Neural cell (in vitro differentiated cells): ENCODE data around the gene CCDC50. TPM values are rescaled to one million over a fixed set of nuclear protein-coding genes. Genes with fewer than 3 reads are reported as not detected.

Source experiments
- H2AFZ ChIP-seq: fragments of 200-600, 300-800 bp; sonication (generic), shearing (Covaris generic); 2 replicates; pipeline ENCODE4 v1.6.0; 2014; ENCODE audit warnings: low read depth, mild to moderate bottlenecking, antibody characterized with exemption, low read length, moderate library complexity
- H3F3A ChIP-seq: fragments of 200-600 bp; shearing (Covaris generic); 2 replicates; pipeline ENCODE4 v1.6.1; 2016; ENCODE audit warnings: mild to moderate bottlenecking, moderate library complexity, mixed read lengths, antibody characterized with exemption, low read length; ENCODE audit not compliant: insufficient read depth, poor library complexity, severe bottlenecking
- H3K27ac ChIP-seq: fragments of 200-600, 300-800 bp; sonication (generic), shearing (Covaris generic); 2 replicates; pipeline ENCODE4 v1.5.1; 2014; ENCODE audit warnings: mild to moderate bottlenecking, low read length, moderate library complexity
- H3K27me3 ChIP-seq: fragments of 300-800, 200-600 bp; sonication (generic), shearing (Covaris generic); 2 replicates; pipeline ENCODE4 v1.6.0; 2014; ENCODE audit warnings: mild to moderate bottlenecking, low read depth, low read length, moderate library complexity; ENCODE audit not compliant: insufficient read depth
- H3K36me3 ChIP-seq: fragments of 300-800, 200-600 bp; sonication (generic), shearing (Covaris generic); 2 replicates; pipeline ENCODE4 v1.5.1; 2014; ENCODE audit warnings: mild to moderate bottlenecking, antibody characterized with exemption, low read length, moderate library complexity; ENCODE audit not compliant: insufficient read depth
- H3K4me2 ChIP-seq: fragments of 300-800, 200-600 bp; sonication (generic), shearing (Covaris generic); 2 replicates; pipeline ENCODE4 v1.6.0; 2014; ENCODE audit warnings: mild to moderate bottlenecking, low read length
- H3K4me3 ChIP-seq: fragments of 300-800, 200-600 bp; sonication (generic), shearing (Covaris generic); 2 replicates; pipeline ENCODE4 v1.5.1; 2014; ENCODE audit warnings: mild to moderate bottlenecking, low read length, moderate library complexity
- H3K79me2 ChIP-seq: fragments of 200-600 bp; shearing (Covaris generic); replicated peaks from 2 replicates; pipeline ENCODE4 v1.6.0; 2014; ENCODE audit warnings: mild to moderate bottlenecking, low read length, moderate library complexity; ENCODE audit not compliant: insufficient read depth
- H3K9ac ChIP-seq: fragments of 300-800, 200-600 bp; sonication (generic), shearing (Covaris generic); 2 replicates; pipeline ENCODE4 v1.6.1; 2016; ENCODE audit warnings: mild to moderate bottlenecking, low read length, mixed read lengths
- H3K9me2 ChIP-seq: fragments of 200-600 bp; shearing (Covaris generic); 2 replicates; pipeline ENCODE4 v1.6.1; 2016; ENCODE audit warnings: mild to moderate bottlenecking, low read length, mixed read lengths; ENCODE audit not compliant: insufficient read depth
- H3K9me3 ChIP-seq: fragments of 200-600, 300-800 bp; sonication (generic), shearing (Covaris generic); 2 replicates; pipeline ENCODE4 v1.6.1; 2016; ENCODE audit warnings: mild to moderate bottlenecking, mixed run types, low read length, moderate library complexity, mixed read lengths
- H4K20me1 ChIP-seq: fragments of 200-600 bp; shearing (Covaris generic); 2 replicates; pipeline ENCODE4 v1.6.1; 2016; ENCODE audit warnings: mild to moderate bottlenecking, mixed run types; ENCODE audit not compliant: insufficient read depth
- EP300 ChIP-seq: fragments of 450-650 bp; conservative IDR thresholded peaks from 2 replicates; pipeline ENCODE4 v1.6.1; 2014; ENCODE audit warnings: antibody characterized with exemption, mild to moderate bottlenecking, moderate library complexity; ENCODE audit not compliant: poor library complexity, severe bottlenecking
- EZH2 ChIP-seq: fragments of 200-600, 300-800 bp; shearing (Covaris generic), sonication (generic); IDR thresholded peaks from 2 replicates; pipeline ENCODE4 v1.6.1; 2014; ENCODE audit warnings: antibody characterized with exemption, low read length, borderline replicate concordance, mild to moderate bottlenecking; ENCODE audit not compliant: insufficient read depth, poor library complexity, severe bottlenecking
- MXI1 ChIP-seq: fragments of 450-650 bp; conservative IDR thresholded peaks from 2 replicates; pipeline ENCODE4 v1.6.1; 2014; ENCODE audit warnings: antibody characterized with exemption, mild to moderate bottlenecking; ENCODE audit not compliant: poor library complexity, severe bottlenecking
- POLR2AphosphoS5 ChIP-seq: IDR thresholded peaks from 2 replicates; pipeline ENCODE4 v1.6.1; 2012
- RAD21 ChIP-seq: fragments of 450-650 bp; conservative IDR thresholded peaks from 2 replicates; pipeline ENCODE4 v1.6.1; 2014; ENCODE audit warnings: antibody characterized with exemption, mild to moderate bottlenecking, moderate library complexity
- REST ChIP-seq: IDR thresholded peaks from 2 replicates; pipeline ENCODE4 v1.6.1; 2012; ENCODE audit warnings: borderline replicate concordance
- SMC3 ChIP-seq: fragments of 450-650 bp; conservative IDR thresholded peaks from 2 replicates; pipeline ENCODE4 v1.6.1; 2014; ENCODE audit warnings: antibody characterized with exemption, mild to moderate bottlenecking, moderate library complexity; ENCODE audit not compliant: poor library complexity
- TAF1 ChIP-seq: IDR thresholded peaks from 2 replicates; pipeline ENCODE4 v1.6.1; 2012; ENCODE audit warnings: low read depth
- polyA plus RNA-seq: library from polyadenylated mRNA; depleted of rRNA; stranded (reverse); fragments of >200 nt; gene quantifications from 2 replicates; pipeline ENCODE4 v1.2.3, GENCODE V29; 2014
- TF ChIP-seq, protein P1 (sequence below): fragments of 450-650 bp; IDR thresholded peaks from 2 replicates; pipeline ENCODE4 v1.5.1; 2014; ENCODE audit warnings: antibody characterized with exemption, mild to moderate bottlenecking, moderate library complexity; ENCODE audit not compliant: poor library complexity, severe bottlenecking

Gene CCDC50
- polyA plus RNA-seq, 1 donor from 2014 or later: 58.2 TPM

GRCh38 chr3:191316876-191317603, 12.2 kb upstream of the CCDC50 start:
- no peak overlapping the region for H3K4me2 ChIP-seq
- H3F3A ChIP-seq: no peaks in the 10 kb centered on the region
- no peak overlapping the region for H3K4me3 ChIP-seq
- no peaks in the 10 kb centered on the region for H3K9me2 ChIP-seq
- H3K27ac ChIP-seq: no peak overlapping the region
- no peaks in the 10 kb centered on the region for H3K27me3 ChIP-seq
- H2AFZ ChIP-seq: no peak overlapping the region
- no peaks in the 10 kb centered on the region for H3K9me3 ChIP-seq
- no peaks in the 10 kb centered on the region for H3K36me3 ChIP-seq
- no peaks in the 10 kb centered on the region for H3K79me2 ChIP-seq
- no peaks in the 10 kb centered on the region for H4K20me1 ChIP-seq
- TF ChIP-seq RAD21 (no peak), EP300 (no peak), TAF1 (no peak), SMC3 (no peak), MXI1 (no peak), POLR2AphosphoS5 (no peak), REST (no peak), EZH2 (no peak)
- TF ChIP-seq, protein P1, sequence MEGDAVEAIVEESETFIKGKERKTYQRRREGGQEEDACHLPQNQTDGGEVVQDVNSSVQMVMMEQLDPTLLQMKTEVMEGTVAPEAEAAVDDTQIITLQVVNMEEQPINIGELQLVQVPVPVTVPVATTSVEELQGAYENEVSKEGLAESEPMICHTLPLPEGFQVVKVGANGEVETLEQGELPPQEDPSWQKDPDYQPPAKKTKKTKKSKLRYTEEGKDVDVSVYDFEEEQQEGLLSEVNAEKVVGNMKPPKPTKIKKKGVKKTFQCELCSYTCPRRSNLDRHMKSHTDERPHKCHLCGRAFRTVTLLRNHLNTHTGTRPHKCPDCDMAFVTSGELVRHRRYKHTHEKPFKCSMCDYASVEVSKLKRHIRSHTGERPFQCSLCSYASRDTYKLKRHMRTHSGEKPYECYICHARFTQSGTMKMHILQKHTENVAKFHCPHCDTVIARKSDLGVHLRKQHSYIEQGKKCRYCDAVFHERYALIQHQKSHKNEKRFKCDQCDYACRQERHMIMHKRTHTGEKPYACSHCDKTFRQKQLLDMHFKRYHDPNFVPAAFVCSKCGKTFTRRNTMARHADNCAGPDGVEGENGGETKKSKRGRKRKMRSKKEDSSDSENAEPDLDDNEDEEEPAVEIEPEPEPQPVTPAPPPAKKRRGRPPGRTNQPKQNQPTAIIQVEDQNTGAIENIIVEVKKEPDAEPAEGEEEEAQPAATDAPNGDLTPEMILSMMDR: no peak
- H3K9ac ChIP-seq: no peak overlapping the region

DNA sequence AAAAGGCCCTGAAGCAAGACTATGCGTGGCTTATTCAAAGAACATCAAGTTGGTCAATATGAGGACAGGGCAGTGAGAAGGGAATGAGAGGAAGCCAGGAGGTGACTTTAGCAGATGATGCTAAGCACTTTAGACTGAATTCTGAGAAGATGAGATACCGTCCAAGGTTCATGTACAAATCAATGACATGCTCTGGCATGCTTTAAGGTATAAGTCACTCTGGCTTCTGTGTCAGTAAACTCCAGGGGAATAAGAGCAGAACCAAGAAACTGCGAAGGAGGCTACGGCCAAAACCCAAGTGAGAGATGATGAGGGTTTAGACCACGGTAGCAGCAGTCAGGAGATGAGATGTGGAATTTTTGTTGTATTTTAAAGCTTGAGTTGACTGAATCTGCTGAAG, 8.9 kb upstream of the CCDC50 start:
- H3K27ac ChIP-seq: no peak overlapping the region
- H4K20me1 ChIP-seq: no peaks in the 10 kb centered on the region
- no peak for TF ChIP-seq TAF1
- TF ChIP-seq, protein P1: no peak
- no peak for TF ChIP-seq MXI1
- TF ChIP-seq EZH2: no peak
- TF ChIP-seq SMC3: no peak
- no peak for TF ChIP-seq RAD21
- no peak for TF ChIP-seq POLR2AphosphoS5
- TF ChIP-seq REST: no peak
- TF ChIP-seq EP300: no peak
- no peaks in the 10 kb centered on the region for H3K9me2 ChIP-seq
- no peaks in the 10 kb centered on the region for H3K79me2 ChIP-seq
- H3K9me3 ChIP-seq: no peaks in the 10 kb centered on the region
- no peak overlapping the region for H2AFZ ChIP-seq
- H3K4me3 ChIP-seq: no peak overlapping the region
- no peaks in the 10 kb centered on the region for H3K27me3 ChIP-seq
- no peaks in the 10 kb centered on the region for H3K36me3 ChIP-seq
- H3K9ac ChIP-seq: no peak overlapping the region
- H3F3A ChIP-seq: no peaks in the 10 kb centered on the region
- no peak overlapping the region for H3K4me2 ChIP-seq
